Mesenchymal stem cell (in vitro differentiated cells and primary cell): ENCODE measurements around the gene PDE2A.
A peak's percentile ranks its signal among the peaks of the same experiment; 100 is the strongest.

Experiments
- DNase-seq: peaks from one replicate; pipeline ENCODE4 v3.0.0-alpha.2; 2013
- H2AFZ ChIP-seq: one replicate; pipeline ENCODE4 v1.6.1; 2013; ENCODE audit warnings: low read depth, mild to moderate bottlenecking, control low read depth, inconsistent platforms, low read length, moderate library complexity
- H2AK5ac ChIP-seq: 2 replicates; pipeline ENCODE4 v1.6.1; 2013; ENCODE audit warnings: low read length, moderate library complexity, mild to moderate bottlenecking, inconsistent platforms; ENCODE audit not compliant: severe bottlenecking
- H2BK120ac ChIP-seq: one replicate; pipeline ENCODE4 v1.6.1; 2013; ENCODE audit warnings: low read depth, mild to moderate bottlenecking, inconsistent platforms, low read length, moderate library complexity
- H2BK12ac ChIP-seq, 2 experiments: one replicate each; pipeline ENCODE4 v1.6.1; 2013; ENCODE audit warnings: inconsistent platforms in 2 of 2, low read length in 2 of 2, mild to moderate bottlenecking in 2 of 2, moderate library complexity in 2 of 2, control low read depth in 1 of 2
- H2BK15ac ChIP-seq: one replicate; pipeline ENCODE4 v1.6.1; 2013; ENCODE audit warnings: mild to moderate bottlenecking, low read depth, inconsistent platforms; ENCODE audit not compliant: poor library complexity, severe bottlenecking
- H2BK5ac ChIP-seq: 2 replicates; pipeline ENCODE4 v1.6.1; 2013; ENCODE audit warnings: low read depth, mild to moderate bottlenecking, low read length, control low read depth, inconsistent platforms; ENCODE audit not compliant: poor library complexity, severe bottlenecking
- H3K14ac ChIP-seq, 2 experiments: one replicate each; pipeline ENCODE4 v1.6.1; 2013; ENCODE audit warnings: inconsistent platforms in 2 of 2, low read length in 2 of 2, control low read depth in 1 of 2, mild to moderate bottlenecking in 1 of 2, moderate library complexity in 1 of 2
- H3K18ac ChIP-seq, 2 experiments: one replicate each; pipeline ENCODE4 v1.6.1; 2013; ENCODE audit warnings: inconsistent platforms in 2 of 2, low read length in 2 of 2, control low read depth in 1 of 2, low read depth in 1 of 2, mild to moderate bottlenecking in 1 of 2
- H3K23ac ChIP-seq, 2 experiments: one replicate each; pipeline ENCODE4 v1.6.1; 2013; ENCODE audit warnings: inconsistent platforms in 2 of 2, low read length in 2 of 2, mild to moderate bottlenecking in 2 of 2, moderate library complexity in 2 of 2, control low read depth in 1 of 2
- H3K27ac ChIP-seq: 2 replicates; pipeline ENCODE4 v1.5.1; 2013; ENCODE audit warnings: mild to moderate bottlenecking, moderate library complexity, low read length, control low read depth, inconsistent platforms; ENCODE audit not compliant: poor library complexity, severe bottlenecking
- H3K27me3 ChIP-seq, 2 experiments: 2 replicates each; pipeline versions ENCODE4 v1.6.1 to v1.7.0; 2013; ENCODE audit warnings: low read length in 2 of 2, mild to moderate bottlenecking in 2 of 2, moderate library complexity in 2 of 2, control low read depth in 1 of 2, inconsistent platforms in 1 of 2; ENCODE audit not compliant: control insufficient read depth in 1 of 2, insufficient read depth in 1 of 2
- H3K36me3 ChIP-seq, 2 experiments: 2 replicates each; pipeline versions ENCODE4 v1.6.1 to v1.7.0; 2013; ENCODE audit warnings: low read length in 2 of 2, control low read depth in 1 of 2, inconsistent platforms in 1 of 2, low read depth in 1 of 2, mild to moderate bottlenecking in 1 of 2; ENCODE audit not compliant: insufficient read depth in 2 of 2, control insufficient read depth in 1 of 2
- H3K4ac ChIP-seq, 2 experiments: one replicate each; pipeline ENCODE4 v1.6.1; 2013; ENCODE audit warnings: inconsistent platforms in 2 of 2, low read length in 2 of 2, mild to moderate bottlenecking in 2 of 2, moderate library complexity in 2 of 2, control low read depth in 1 of 2, low read depth in 1 of 2
- H3K4me1 ChIP-seq: 2 replicates; pipeline ENCODE4 v1.6.1; 2013; ENCODE audit warnings: low read depth, low read length, control low read depth; ENCODE audit not compliant: control insufficient read depth, insufficient read depth
- H3K4me2 ChIP-seq: 2 replicates; pipeline ENCODE4 v1.6.1; 2013; ENCODE audit warnings: low read length, mild to moderate bottlenecking, inconsistent platforms; ENCODE audit not compliant: poor library complexity, severe bottlenecking
- H3K4me3 ChIP-seq, 2 experiments: 2 replicates each; pipeline versions ENCODE4 v1.5.1 to v1.7.0; 2013; ENCODE audit warnings: low read length in 2 of 2, mild to moderate bottlenecking in 2 of 2, control low read depth in 1 of 2, low read depth in 1 of 2; ENCODE audit not compliant: insufficient read depth in 1 of 2
- H3K79me1 ChIP-seq: replicated peaks from 2 replicates; pipeline ENCODE4 v1.6.1; 2013; ENCODE audit warnings: mild to moderate bottlenecking, control low read depth, low read length, inconsistent platforms; ENCODE audit not compliant: poor library complexity, severe bottlenecking
- H3K9ac ChIP-seq: 2 replicates; pipeline ENCODE4 v1.7.0; 2013; ENCODE audit warnings: mild to moderate bottlenecking, low read length, moderate library complexity
- H3K9me3 ChIP-seq: 2 replicates; pipeline ENCODE4 v1.7.0; 2013; ENCODE audit warnings: mild to moderate bottlenecking, low read length; ENCODE audit not compliant: control insufficient read depth
- H4K8ac ChIP-seq: one replicate; pipeline ENCODE4 v1.6.1; 2013; ENCODE audit warnings: inconsistent platforms, mild to moderate bottlenecking, low read length, moderate library complexity
- H4K91ac ChIP-seq: one replicate; pipeline ENCODE4 v1.6.1; 2013; ENCODE audit warnings: mild to moderate bottlenecking, low read length, inconsistent platforms
- WGBS: methylation state at CpG from one replicate; pipeline ENCODE4 v1.1.7; 2013; ENCODE audit warnings: mixed read lengths; 5-methylcytosine and 5-hydroxymethylcytosine counted together

PDE2A gene

DNA sequence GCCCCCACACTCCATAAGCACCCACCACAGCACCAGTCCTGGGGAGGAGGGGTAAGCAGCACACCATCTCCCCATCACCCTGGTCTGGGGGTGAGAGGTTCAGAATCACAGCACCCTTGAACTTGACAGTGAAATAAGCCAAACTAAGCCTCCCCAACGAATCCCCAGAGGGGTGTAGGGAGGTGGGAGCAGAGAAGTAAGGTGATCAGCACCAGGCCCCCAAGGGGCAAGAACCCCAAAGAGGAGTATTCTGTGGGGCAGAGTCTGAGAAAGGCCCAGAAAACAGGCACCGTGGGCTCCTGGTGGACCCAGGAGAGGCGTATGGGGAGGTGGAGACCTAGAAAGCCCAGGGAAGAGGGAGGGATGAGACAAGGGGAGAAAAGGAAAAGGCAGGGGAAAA is 47.1 kb upstream of the PDE2A start:
- Histone ChIP-seq H4K8ac (no peak overlapping the region), H3K36me3 (peaks cover 30 to 33% of the 10 kb centered on the region in 2 experiments), H3K14ac (peak overlapping the region in 1 of 2 experiments; percentile 41), H2AK5ac (peak overlapping the region; percentile 77), H3K18ac (peak overlapping the region in 1 of 2 experiments; percentile 51), H3K4me2 (peak overlapping the region; percentile 85), H4K91ac (no peak overlapping the region), H3K23ac (no peak overlapping the region), H3K9ac (peak overlapping the region; percentile 82), H2BK12ac (peak overlapping the region; percentile 18 to 24), H3K4me3 (peak overlapping the region; percentile 33 to 82), H2BK15ac (no peak overlapping the region), H2BK5ac (no peak overlapping the region), H2BK120ac (no peak overlapping the region), H3K27ac (peak overlapping the region; percentile 89), H3K4me1 (peaks cover 62% of the 10 kb centered on the region), H3K9me3 (no peaks in the 10 kb centered on the region), H3K27me3 (no peaks in the 10 kb centered on the region), H3K79me1 (peaks cover 43% of the 10 kb centered on the region), H2AFZ (no peak overlapping the region), H3K4ac (peak overlapping the region in 1 of 2 experiments; percentile 29)
- 90% methylated on average over 3 of the region's 3 CpGs for WGBS
- no peak for DNase-seq

DNA sequence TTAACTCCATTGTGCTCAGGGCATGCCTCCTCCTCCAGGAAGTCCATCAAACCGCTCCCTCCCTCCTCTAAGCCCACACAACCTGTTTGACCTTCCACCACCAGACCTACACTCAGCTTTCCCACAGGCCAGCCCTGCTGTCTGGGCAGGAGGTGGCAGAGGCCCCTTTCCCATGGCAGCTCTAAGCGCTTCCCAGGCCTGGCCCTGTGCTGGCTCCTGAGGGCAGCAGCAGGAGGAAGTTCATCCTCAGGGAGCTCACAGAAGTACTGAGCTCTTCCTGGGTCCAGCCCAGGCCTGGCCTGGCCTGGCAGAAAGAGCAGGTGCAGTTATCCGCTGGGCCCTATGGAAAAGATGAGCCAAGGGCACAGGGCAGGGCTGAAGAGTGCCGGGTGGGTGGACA is 46.6 kb upstream of the PDE2A start:
- DNase-seq: no peak
- Histone ChIP-seq H2AK5ac (peak overlapping the region; percentile 77), H2AFZ (no peak overlapping the region), H4K91ac (peak overlapping the region; percentile 15), H3K23ac (no peak overlapping the region), H3K27me3 (no peaks in the 10 kb centered on the region), H3K9ac (peak overlapping the region; percentile 82), H2BK12ac (peak overlapping the region in 1 of 2 experiments; percentile 24), H3K4me1 (peaks cover 62% of the 10 kb centered on the region), H4K8ac (no peak overlapping the region), H3K4ac (no peak overlapping the region), H2BK5ac (no peak overlapping the region), H3K4me3 (peak overlapping the region; percentile 17 to 82), H3K18ac (peak overlapping the region in 1 of 2 experiments; percentile 51), H2BK120ac (no peak overlapping the region), H2BK15ac (no peak overlapping the region), H3K27ac (no peak overlapping the region), H3K9me3 (no peaks in the 10 kb centered on the region), H3K4me2 (peak overlapping the region; percentile 85), H3K36me3 (peaks cover 26 to 30% of the 10 kb centered on the region in 2 experiments), H3K79me1 (peaks cover 45% of the 10 kb centered on the region), H3K14ac (no peak overlapping the region)
- WGBS: 98% methylated on average over 3 of the region's 4 CpGs

DNA sequence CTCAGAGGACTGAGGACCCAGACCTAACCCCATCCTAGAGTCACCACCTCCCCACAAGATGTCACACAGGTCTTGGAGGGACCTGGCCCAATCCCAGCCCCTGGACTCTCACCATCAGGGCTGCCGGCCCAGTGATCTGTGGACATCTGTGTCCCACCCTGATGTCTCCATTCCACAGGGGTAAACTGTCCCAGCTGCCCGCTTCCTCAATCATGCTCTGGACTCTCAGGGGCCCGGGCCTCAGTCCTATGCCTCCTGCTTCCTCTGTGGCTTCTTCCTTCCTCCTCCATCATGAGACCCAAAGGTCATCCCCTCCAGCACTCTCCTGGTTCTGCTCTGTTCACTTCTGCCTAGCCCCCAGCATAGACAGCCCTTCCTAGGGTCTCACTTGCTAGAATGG is 45.8 kb upstream of the PDE2A start:
- Histone ChIP-seq H3K4ac (no peak overlapping the region), H2AFZ (no peak overlapping the region), H3K79me1 (peaks cover 47% of the 10 kb centered on the region), H2BK15ac (no peak overlapping the region), H2AK5ac (no peak overlapping the region), H3K27me3 (no peaks in the 10 kb centered on the region), H2BK12ac (no peak overlapping the region), H3K4me1 (peaks cover 63% of the 10 kb centered on the region), H3K36me3 (peaks cover 26 to 28% of the 10 kb centered on the region in 2 experiments), H3K9ac (peak overlapping the region; percentile 82), H3K4me2 (no peak overlapping the region), H2BK5ac (no peak overlapping the region), H3K23ac (no peak overlapping the region), H3K18ac (no peak overlapping the region), H3K9me3 (no peaks in the 10 kb centered on the region), H4K91ac (no peak overlapping the region), H3K14ac (no peak overlapping the region), H3K27ac (no peak overlapping the region), H2BK120ac (no peak overlapping the region), H3K4me3 (peak overlapping the region in 1 of 2 experiments; percentile 82), H4K8ac (no peak overlapping the region)
- WGBS: 91% methylated on average over 3 of the region's 3 CpGs
- DNase-seq: no peak

DNA sequence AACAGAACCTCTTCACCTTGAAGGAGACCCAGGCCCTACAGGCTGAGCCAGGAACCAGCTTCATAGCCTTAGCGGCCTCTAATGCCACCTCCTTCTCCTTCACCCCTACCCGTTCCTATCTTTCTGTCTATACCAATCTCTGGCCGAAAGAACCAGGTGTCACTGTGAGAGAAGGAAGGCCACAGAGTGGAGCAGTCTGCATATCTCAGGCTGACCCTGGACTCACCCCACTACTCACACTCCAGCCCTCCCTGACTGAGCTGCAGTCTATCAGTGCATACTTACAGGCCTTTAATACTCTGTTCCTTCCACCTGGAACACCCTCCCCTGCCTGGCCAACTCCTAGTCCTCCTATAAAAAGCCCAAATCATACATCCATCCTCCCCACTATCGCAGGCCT is 45.3 kb upstream of the PDE2A start:
- Histone ChIP-seq H3K4ac (no peak overlapping the region), H3K9ac (peak overlapping the region; percentile 82), H3K79me1 (peaks cover 47% of the 10 kb centered on the region), H3K4me2 (no peak overlapping the region), H3K18ac (no peak overlapping the region), H3K27ac (no peak overlapping the region), H4K8ac (no peak overlapping the region), H3K14ac (no peak overlapping the region), H2AK5ac (no peak overlapping the region), H2BK120ac (no peak overlapping the region), H2BK5ac (no peak overlapping the region), H3K23ac (no peak overlapping the region), H2BK12ac (no peak overlapping the region), H4K91ac (no peak overlapping the region), H3K9me3 (no peaks in the 10 kb centered on the region), H3K4me1 (peaks cover 64% of the 10 kb centered on the region), H2AFZ (no peak overlapping the region), H3K4me3 (no peak overlapping the region), H2BK15ac (no peak overlapping the region), H3K27me3 (no peaks in the 10 kb centered on the region), H3K36me3 (peaks cover 26 to 32% of the 10 kb centered on the region in 2 experiments)
- DNase-seq: no peak
- 92% methylated on average over 4 of the region's 4 CpGs for WGBS
